ENCODE measurements around the gene SV2A. TPM values are rescaled to one million over a fixed set of nuclear protein-coding genes. Genes with fewer than 3 reads are reported as not detected.
"Not testable (repeated sequence)": the region's sequence is repeated elsewhere in the genome, so short reads cannot be mapped to it uniquely, and the experiment has no call there.

Gene SV2A
- polyA plus RNA-seq, 1 donor (not counting 4 experiments of a cell fraction or from before 2014, with no cell fraction given), result 0.28 TPM

DNA sequence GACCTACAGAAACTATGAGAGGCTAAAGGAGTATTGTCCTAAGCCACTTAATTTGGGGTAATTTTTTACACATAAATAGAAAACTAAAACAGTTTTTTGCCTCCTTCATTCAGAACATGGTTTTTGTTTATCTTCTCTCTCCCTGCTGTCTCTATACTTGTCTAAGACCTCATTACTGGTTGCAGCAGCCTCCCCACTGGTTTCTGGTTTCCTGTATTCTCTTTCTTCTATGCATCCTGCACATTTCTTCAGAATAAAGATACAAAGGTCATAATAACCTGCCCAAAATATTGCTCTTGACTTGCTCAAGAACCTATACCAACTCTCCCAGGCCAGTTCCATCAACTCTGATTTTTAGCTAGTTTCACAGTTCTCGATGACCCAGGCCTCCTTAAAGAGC lies 38.1 kb downstream of the SV2A start:
- TF ChIP-seq CTCF (optimal IDR thresholded peaks at IDR 0.05 in 1 of 3, IDR thresholded peaks at IDR 0.05 in 1 of 3, conservative IDR thresholded peaks at IDR 0.05 in 1 of 3; ENCODE audit: extremely low read depth in 1 of 3, insufficient read depth in 2 of 3, low read length in 3 of 3) (no peak), EZH2 (IDR thresholded peaks at IDR 0.05; ENCODE audit: low read length) (no peak)
- no peak overlapping the region for H3K9ac ChIP-seq (ENCODE audit: control insufficient read depth, extremely low read depth, insufficient read depth, low read length)
- DNase-seq (ENCODE audit: low read depth, low spot score), result no peak
- H3K9me3 ChIP-seq (ENCODE audit: control insufficient read depth, low read depth, low read length), result no peaks in the 10 kb centered on the region
- H3K4me2 ChIP-seq (ENCODE audit: control insufficient read depth, extremely low read depth, insufficient read depth, low read depth, low read length), result no peak overlapping the region
- FAIRE-seq, result no peak
- H2AFZ ChIP-seq (ENCODE audit: control insufficient read depth, low read length), result no peak overlapping the region
- H3K79me2 ChIP-seq (ENCODE audit: control insufficient read depth, insufficient read depth, low read length), result no peaks in the 10 kb centered on the region
- peaks cover 1% of the 10 kb centered on the region for H3K4me1 ChIP-seq (ENCODE audit: control insufficient read depth, extremely low read depth, insufficient read depth, low read length)
- H4K20me1 ChIP-seq (ENCODE audit: control insufficient read depth, extremely low read depth, insufficient read depth, low read length), result no peaks in the 10 kb centered on the region
- dilution Hi-C loops (cut with MboI; ENCODE audit: extremely low pct_ligation_motif_present, low sequenced_read_pairs), result no loop called here
- H3K27me3 ChIP-seq (ENCODE audit: control insufficient read depth, extremely low read depth, insufficient read depth, low read length), result no peaks in the 10 kb centered on the region
- no peak overlapping the region for H3K4me3 ChIP-seq (ENCODE audit: control insufficient read depth in 2 of 3, extremely low read depth in 1 of 3, insufficient read depth in 2 of 3, low read depth in 1 of 3, low read length in 3 of 3)
- no peak overlapping the region for H3K27ac ChIP-seq (ENCODE audit: control insufficient read depth, insufficient read depth, low read length)
- no peaks in the 10 kb centered on the region for H3K9me1 ChIP-seq (ENCODE audit: control insufficient read depth, extremely low read depth, insufficient read depth, low read length)
- no peaks in the 10 kb centered on the region for H3K36me3 ChIP-seq (ENCODE audit: control insufficient read depth in 2 of 2, extremely low read depth in 1 of 2, insufficient read depth in 2 of 2, low read length in 2 of 2)

DNA sequence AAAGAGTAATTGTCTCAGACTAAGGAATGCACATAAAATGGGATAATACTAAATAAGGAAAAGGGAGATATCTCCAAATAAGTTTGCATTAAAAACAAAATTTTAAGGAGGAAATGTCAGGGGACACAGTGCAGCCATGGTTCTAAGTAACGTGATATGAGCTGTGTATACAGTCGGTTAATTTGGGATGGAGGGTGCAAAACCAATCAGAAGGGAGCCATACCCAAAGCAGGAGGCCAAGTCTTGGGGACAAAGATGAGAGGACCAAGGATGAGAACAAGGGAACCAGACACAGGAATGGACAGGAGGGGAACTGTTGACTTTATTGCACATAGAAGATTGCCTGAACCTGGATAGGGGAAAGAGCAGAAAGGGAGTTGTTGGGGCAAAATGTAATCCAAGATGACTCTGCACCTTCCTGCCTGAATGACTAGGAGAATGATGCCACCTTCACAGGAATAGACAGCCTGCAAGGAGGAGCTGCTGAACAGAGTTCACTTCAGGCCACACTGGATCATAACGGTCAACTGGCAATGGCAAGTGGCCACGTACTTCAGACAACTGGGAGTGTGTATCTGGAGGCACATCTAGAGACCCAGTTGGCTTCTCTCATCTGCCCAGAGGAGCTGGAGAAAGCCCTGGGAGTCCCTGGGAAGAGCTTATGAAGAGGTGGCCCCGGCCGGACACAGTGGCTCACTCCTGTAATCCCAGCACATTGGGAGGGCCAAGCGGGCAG lies 40.3 kb downstream of the SV2A start:
- Histone ChIP-seq H3K9me1 (ENCODE audit: control insufficient read depth, extremely low read depth, insufficient read depth, low read length) (no peaks in the 10 kb centered on the region), H3K4me3 (ENCODE audit: control insufficient read depth in 2 of 3, extremely low read depth in 1 of 3, insufficient read depth in 2 of 3, low read depth in 1 of 3, low read length in 3 of 3) (no peak overlapping the region), H3K27ac (ENCODE audit: control insufficient read depth, insufficient read depth, low read length) (no peak overlapping the region), H2AFZ (ENCODE audit: control insufficient read depth, low read length) (no peak overlapping the region), H3K79me2 (ENCODE audit: control insufficient read depth, insufficient read depth, low read length) (no peaks in the 10 kb centered on the region), H4K20me1 (ENCODE audit: control insufficient read depth, extremely low read depth, insufficient read depth, low read length) (no peaks in the 10 kb centered on the region), H3K27me3 (ENCODE audit: control insufficient read depth, extremely low read depth, insufficient read depth, low read length) (no peaks in the 10 kb centered on the region), H3K9ac (ENCODE audit: control insufficient read depth, extremely low read depth, insufficient read depth, low read length) (no peak overlapping the region), H3K4me1 (ENCODE audit: control insufficient read depth, extremely low read depth, insufficient read depth, low read length) (no peaks in the 10 kb centered on the region), H3K4me2 (ENCODE audit: control insufficient read depth, extremely low read depth, insufficient read depth, low read depth, low read length) (no peak overlapping the region), H3K9me3 (ENCODE audit: control insufficient read depth, low read depth, low read length) (no peaks in the 10 kb centered on the region), H3K36me3 (ENCODE audit: control insufficient read depth in 2 of 2, extremely low read depth in 1 of 2, insufficient read depth in 2 of 2, low read length in 2 of 2) (no peaks in the 10 kb centered on the region)
- DNase-seq (ENCODE audit: low read depth, low spot score), result no peak
- no peak for FAIRE-seq
- TF ChIP-seq CTCF (optimal IDR thresholded peaks at IDR 0.05 in 1 of 3, IDR thresholded peaks at IDR 0.05 in 1 of 3, conservative IDR thresholded peaks at IDR 0.05 in 1 of 3; ENCODE audit: extremely low read depth in 1 of 3, insufficient read depth in 2 of 3, low read length in 3 of 3) (no peak), EZH2 (IDR thresholded peaks at IDR 0.05; ENCODE audit: low read length) (no peak)
- dilution Hi-C loops (cut with MboI; ENCODE audit: extremely low pct_ligation_motif_present, low sequenced_read_pairs), result no loop called here

DNA sequence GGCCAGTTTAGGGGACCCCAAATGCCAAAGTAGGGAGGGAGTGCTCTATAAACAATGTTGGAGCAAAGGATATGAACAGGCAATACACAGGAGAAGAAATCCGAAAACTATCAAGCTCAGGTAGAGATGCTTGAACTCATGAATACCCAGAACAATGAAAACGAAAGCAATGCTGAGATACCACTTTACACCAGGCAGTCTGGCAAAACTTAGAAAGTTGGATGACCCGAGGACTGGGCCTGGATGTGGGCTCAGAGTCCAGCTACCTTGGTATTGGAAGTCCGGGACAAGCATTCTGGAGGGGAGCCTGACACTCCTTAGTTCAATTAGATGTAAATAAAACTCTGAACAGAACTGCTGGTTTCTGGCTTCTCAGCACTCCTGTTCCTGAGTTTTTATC lies 44.6 kb downstream of the SV2A start:
- not testable (repeated sequence) for H3K9ac ChIP-seq (ENCODE audit: control insufficient read depth, extremely low read depth, insufficient read depth, low read length)

DNA sequence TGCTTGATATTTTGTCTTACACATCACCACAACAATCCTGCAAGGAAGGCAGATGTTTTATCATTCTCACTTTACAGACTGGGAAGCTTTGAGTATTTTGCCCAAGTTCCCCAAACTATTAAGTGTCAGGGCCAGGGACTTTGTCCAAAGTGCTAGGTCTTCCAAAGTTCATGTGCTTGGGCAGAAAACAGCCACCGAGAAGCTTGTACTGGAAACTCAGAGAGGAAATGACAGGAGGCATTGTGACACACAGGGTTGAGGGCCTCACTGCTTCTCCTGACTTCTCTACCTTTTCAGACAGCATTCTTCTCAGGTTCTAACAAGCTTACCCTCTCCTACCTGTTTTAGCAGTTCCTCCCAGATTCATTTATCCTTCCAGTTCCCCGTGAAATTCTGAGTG lies 50.8 kb downstream of the SV2A start:
- dilution Hi-C loops (cut with MboI; ENCODE audit: extremely low pct_ligation_motif_present, low sequenced_read_pairs); H3K4me1 ChIP-seq (ENCODE audit: control insufficient read depth, extremely low read depth, insufficient read depth, low read length); H3K9ac ChIP-seq (ENCODE audit: control insufficient read depth, extremely low read depth, insufficient read depth, low read length): not testable (repeated sequence)

More for the DNA sequence above, 44.6 kb downstream of the SV2A start:
- H3K9me1 ChIP-seq (ENCODE audit: control insufficient read depth, extremely low read depth, insufficient read depth, low read length); H2AFZ ChIP-seq (ENCODE audit: control insufficient read depth, low read length); dilution Hi-C loops (cut with MboI; ENCODE audit: extremely low pct_ligation_motif_present, low sequenced_read_pairs); FAIRE-seq; H3K4me3 ChIP-seq (ENCODE audit: control insufficient read depth in 2 of 3, extremely low read depth in 1 of 3, insufficient read depth in 2 of 3, low read depth in 1 of 3, low read length in 3 of 3); H3K4me1 ChIP-seq (ENCODE audit: control insufficient read depth, extremely low read depth, insufficient read depth, low read length); H3K27me3 ChIP-seq (ENCODE audit: control insufficient read depth, extremely low read depth, insufficient read depth, low read length); H3K27ac ChIP-seq (ENCODE audit: control insufficient read depth, insufficient read depth, low read length); H3K79me2 ChIP-seq (ENCODE audit: control insufficient read depth, insufficient read depth, low read length); H3K4me2 ChIP-seq (ENCODE audit: control insufficient read depth, extremely low read depth, insufficient read depth, low read depth, low read length); DNase-seq (ENCODE audit: low read depth, low spot score); H4K20me1 ChIP-seq (ENCODE audit: control insufficient read depth, extremely low read depth, insufficient read depth, low read length); H3K9me3 ChIP-seq (ENCODE audit: control insufficient read depth, low read depth, low read length); H3K36me3 ChIP-seq (ENCODE audit: control insufficient read depth in 2 of 2, extremely low read depth in 1 of 2, insufficient read depth in 2 of 2, low read length in 2 of 2): not testable (repeated sequence)

More for the DNA sequence above, 50.8 kb downstream of the SV2A start:
- not testable (repeated sequence) for DNase-seq (ENCODE audit: low read depth, low spot score); H3K27ac ChIP-seq (ENCODE audit: control insufficient read depth, insufficient read depth, low read length); H3K4me2 ChIP-seq (ENCODE audit: control insufficient read depth, extremely low read depth, insufficient read depth, low read depth, low read length); FAIRE-seq; H3K27me3 ChIP-seq (ENCODE audit: control insufficient read depth, extremely low read depth, insufficient read depth, low read length); H3K9me3 ChIP-seq (ENCODE audit: control insufficient read depth, low read depth, low read length); H3K4me3 ChIP-seq (ENCODE audit: control insufficient read depth in 2 of 3, extremely low read depth in 1 of 3, insufficient read depth in 2 of 3, low read depth in 1 of 3, low read length in 3 of 3); H3K36me3 ChIP-seq (ENCODE audit: control insufficient read depth in 2 of 2, extremely low read depth in 1 of 2, insufficient read depth in 2 of 2, low read length in 2 of 2); H2AFZ ChIP-seq (ENCODE audit: control insufficient read depth, low read length); H4K20me1 ChIP-seq (ENCODE audit: control insufficient read depth, extremely low read depth, insufficient read depth, low read length); H3K79me2 ChIP-seq (ENCODE audit: control insufficient read depth, insufficient read depth, low read length); H3K9me1 ChIP-seq (ENCODE audit: control insufficient read depth, extremely low read depth, insufficient read depth, low read length)

All from keratinocyte (primary cell).